Neural cell (in vitro differentiated cells): ENCODE measurements around the gene DCLK3. TPM values are rescaled to one million over a fixed set of nuclear protein-coding genes. Genes with fewer than 3 reads are reported as not detected.

ENCODE experiments used
- H2AFZ ChIP-seq: fragments of 200-600, 300-800 bp; sonication (generic), shearing (Covaris generic); 2 replicates; pipeline ENCODE4 v1.6.0; 2014; ENCODE audit warnings: low read depth, mild to moderate bottlenecking, antibody characterized with exemption, low read length, moderate library complexity
- H3F3A ChIP-seq: fragments of 200-600 bp; shearing (Covaris generic); 2 replicates; pipeline ENCODE4 v1.6.1; 2016; ENCODE audit warnings: mild to moderate bottlenecking, moderate library complexity, mixed read lengths, antibody characterized with exemption, low read length; ENCODE audit not compliant: insufficient read depth, poor library complexity, severe bottlenecking
- H3K27ac ChIP-seq: fragments of 200-600, 300-800 bp; sonication (generic), shearing (Covaris generic); 2 replicates; pipeline ENCODE4 v1.5.1; 2014; ENCODE audit warnings: mild to moderate bottlenecking, low read length, moderate library complexity
- H3K27me3 ChIP-seq: fragments of 300-800, 200-600 bp; sonication (generic), shearing (Covaris generic); 2 replicates; pipeline ENCODE4 v1.6.0; 2014; ENCODE audit warnings: mild to moderate bottlenecking, low read depth, low read length, moderate library complexity; ENCODE audit not compliant: insufficient read depth
- H3K36me3 ChIP-seq: fragments of 300-800, 200-600 bp; sonication (generic), shearing (Covaris generic); 2 replicates; pipeline ENCODE4 v1.5.1; 2014; ENCODE audit warnings: mild to moderate bottlenecking, antibody characterized with exemption, low read length, moderate library complexity; ENCODE audit not compliant: insufficient read depth
- H3K4me2 ChIP-seq: fragments of 300-800, 200-600 bp; sonication (generic), shearing (Covaris generic); 2 replicates; pipeline ENCODE4 v1.6.0; 2014; ENCODE audit warnings: mild to moderate bottlenecking, low read length
- H3K4me3 ChIP-seq: fragments of 300-800, 200-600 bp; sonication (generic), shearing (Covaris generic); 2 replicates; pipeline ENCODE4 v1.5.1; 2014; ENCODE audit warnings: mild to moderate bottlenecking, low read length, moderate library complexity
- H3K79me2 ChIP-seq: fragments of 200-600 bp; shearing (Covaris generic); replicated peaks from 2 replicates; pipeline ENCODE4 v1.6.0; 2014; ENCODE audit warnings: mild to moderate bottlenecking, low read length, moderate library complexity; ENCODE audit not compliant: insufficient read depth
- H3K9ac ChIP-seq: fragments of 300-800, 200-600 bp; sonication (generic), shearing (Covaris generic); 2 replicates; pipeline ENCODE4 v1.6.1; 2016; ENCODE audit warnings: mild to moderate bottlenecking, low read length, mixed read lengths
- H3K9me2 ChIP-seq: fragments of 200-600 bp; shearing (Covaris generic); 2 replicates; pipeline ENCODE4 v1.6.1; 2016; ENCODE audit warnings: mild to moderate bottlenecking, low read length, mixed read lengths; ENCODE audit not compliant: insufficient read depth
- H3K9me3 ChIP-seq: fragments of 200-600, 300-800 bp; sonication (generic), shearing (Covaris generic); 2 replicates; pipeline ENCODE4 v1.6.1; 2016; ENCODE audit warnings: mild to moderate bottlenecking, mixed run types, low read length, moderate library complexity, mixed read lengths
- H4K20me1 ChIP-seq: fragments of 200-600 bp; shearing (Covaris generic); 2 replicates; pipeline ENCODE4 v1.6.1; 2016; ENCODE audit warnings: mild to moderate bottlenecking, mixed run types; ENCODE audit not compliant: insufficient read depth
- EP300 ChIP-seq: fragments of 450-650 bp; conservative IDR thresholded peaks from 2 replicates; pipeline ENCODE4 v1.6.1; 2014; ENCODE audit warnings: antibody characterized with exemption, mild to moderate bottlenecking, moderate library complexity; ENCODE audit not compliant: poor library complexity, severe bottlenecking
- EZH2 ChIP-seq: fragments of 200-600, 300-800 bp; shearing (Covaris generic), sonication (generic); IDR thresholded peaks from 2 replicates; pipeline ENCODE4 v1.6.1; 2014; ENCODE audit warnings: antibody characterized with exemption, low read length, borderline replicate concordance, mild to moderate bottlenecking; ENCODE audit not compliant: insufficient read depth, poor library complexity, severe bottlenecking
- MXI1 ChIP-seq: fragments of 450-650 bp; conservative IDR thresholded peaks from 2 replicates; pipeline ENCODE4 v1.6.1; 2014; ENCODE audit warnings: antibody characterized with exemption, mild to moderate bottlenecking; ENCODE audit not compliant: poor library complexity, severe bottlenecking
- POLR2AphosphoS5 ChIP-seq: IDR thresholded peaks from 2 replicates; pipeline ENCODE4 v1.6.1; 2012
- RAD21 ChIP-seq: fragments of 450-650 bp; conservative IDR thresholded peaks from 2 replicates; pipeline ENCODE4 v1.6.1; 2014; ENCODE audit warnings: antibody characterized with exemption, mild to moderate bottlenecking, moderate library complexity
- REST ChIP-seq: IDR thresholded peaks from 2 replicates; pipeline ENCODE4 v1.6.1; 2012; ENCODE audit warnings: borderline replicate concordance
- SMC3 ChIP-seq: fragments of 450-650 bp; conservative IDR thresholded peaks from 2 replicates; pipeline ENCODE4 v1.6.1; 2014; ENCODE audit warnings: antibody characterized with exemption, mild to moderate bottlenecking, moderate library complexity; ENCODE audit not compliant: poor library complexity
- polyA plus RNA-seq: library from polyadenylated mRNA; depleted of rRNA; stranded (reverse); fragments of >200 nt; gene quantifications from 2 replicates; pipeline ENCODE4 v1.2.3, GENCODE V29; 2014
- TF ChIP-seq, protein P1 (sequence below): fragments of 450-650 bp; IDR thresholded peaks from 2 replicates; pipeline ENCODE4 v1.5.1; 2014; ENCODE audit warnings: antibody characterized with exemption, mild to moderate bottlenecking, moderate library complexity; ENCODE audit not compliant: poor library complexity, severe bottlenecking

DCLK3 gene
- polyA plus RNA-seq, 1 donor from 2014 or later: 1.5 TPM

- H3F3A ChIP-seq: no peaks in the 10 kb centered on the region
- H3K27ac ChIP-seq: no peak overlapping the region
- H3K4me2 ChIP-seq: no peak overlapping the region
- no peak overlapping the region for H2AFZ ChIP-seq
- no peaks in the 10 kb centered on the region for H3K36me3 ChIP-seq
- no peaks in the 10 kb centered on the region for H3K79me2 ChIP-seq
- no peak overlapping the region for H3K9ac ChIP-seq
- no peak overlapping the region for H3K4me3 ChIP-seq
- no peak for TF ChIP-seq REST
- TF ChIP-seq, protein P1, sequence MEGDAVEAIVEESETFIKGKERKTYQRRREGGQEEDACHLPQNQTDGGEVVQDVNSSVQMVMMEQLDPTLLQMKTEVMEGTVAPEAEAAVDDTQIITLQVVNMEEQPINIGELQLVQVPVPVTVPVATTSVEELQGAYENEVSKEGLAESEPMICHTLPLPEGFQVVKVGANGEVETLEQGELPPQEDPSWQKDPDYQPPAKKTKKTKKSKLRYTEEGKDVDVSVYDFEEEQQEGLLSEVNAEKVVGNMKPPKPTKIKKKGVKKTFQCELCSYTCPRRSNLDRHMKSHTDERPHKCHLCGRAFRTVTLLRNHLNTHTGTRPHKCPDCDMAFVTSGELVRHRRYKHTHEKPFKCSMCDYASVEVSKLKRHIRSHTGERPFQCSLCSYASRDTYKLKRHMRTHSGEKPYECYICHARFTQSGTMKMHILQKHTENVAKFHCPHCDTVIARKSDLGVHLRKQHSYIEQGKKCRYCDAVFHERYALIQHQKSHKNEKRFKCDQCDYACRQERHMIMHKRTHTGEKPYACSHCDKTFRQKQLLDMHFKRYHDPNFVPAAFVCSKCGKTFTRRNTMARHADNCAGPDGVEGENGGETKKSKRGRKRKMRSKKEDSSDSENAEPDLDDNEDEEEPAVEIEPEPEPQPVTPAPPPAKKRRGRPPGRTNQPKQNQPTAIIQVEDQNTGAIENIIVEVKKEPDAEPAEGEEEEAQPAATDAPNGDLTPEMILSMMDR: no peak
- TF ChIP-seq SMC3: no peak
- no peak for TF ChIP-seq EZH2
- no peak for TF ChIP-seq POLR2AphosphoS5
- TF ChIP-seq MXI1: no peak
- no peak for TF ChIP-seq RAD21
- no peak for TF ChIP-seq EP300
- no peaks in the 10 kb centered on the region for H3K9me2 ChIP-seq
- no peaks in the 10 kb centered on the region for H4K20me1 ChIP-seq
- peaks cover 9% of the 10 kb centered on the region for H3K9me3 ChIP-seq
- no peaks in the 10 kb centered on the region for H3K27me3 ChIP-seq
Observed at GRCh38 chr3:36695769-36696137, 68.6 kb downstream of the DCLK3 start.

DNA sequence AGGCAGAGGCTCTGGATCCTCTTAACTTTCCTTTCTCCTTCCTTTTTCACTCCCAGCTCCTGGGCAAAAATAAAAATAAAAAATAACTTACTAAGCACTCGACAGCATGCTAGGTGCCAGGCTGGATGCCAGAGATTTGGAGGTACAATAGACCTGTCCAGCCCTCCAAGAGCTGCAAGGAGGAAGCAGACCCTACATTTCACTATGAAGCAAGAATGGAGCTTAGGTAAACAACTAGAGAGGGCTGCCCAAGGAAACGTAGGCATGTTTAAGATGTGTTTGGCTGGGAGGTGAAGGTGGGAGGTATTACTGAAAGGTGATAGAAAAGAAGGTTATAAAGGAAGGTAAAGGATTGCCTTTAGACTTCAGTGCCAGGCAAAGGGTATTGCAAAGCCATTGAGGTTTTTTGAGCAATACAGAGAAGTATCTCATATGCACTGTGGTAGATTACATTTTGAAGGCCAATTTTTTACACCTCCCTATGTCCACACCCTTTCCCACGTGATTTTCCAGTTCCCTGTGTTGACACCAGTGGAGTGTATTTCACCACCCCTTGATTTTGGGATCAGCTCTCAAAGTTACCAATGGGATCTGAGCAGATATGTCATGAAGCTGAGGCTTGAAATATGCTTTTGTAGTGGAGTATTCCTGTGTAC is 69.1 kb downstream of the DCLK3 start:
- H3K4me3 ChIP-seq: no peak overlapping the region
- no peaks in the 10 kb centered on the region for H3F3A ChIP-seq
- H4K20me1 ChIP-seq: no peaks in the 10 kb centered on the region
- no peak overlapping the region for H3K27ac ChIP-seq
- peaks cover 9% of the 10 kb centered on the region for H3K9me3 ChIP-seq
- no peaks in the 10 kb centered on the region for H3K27me3 ChIP-seq
- H3K9me2 ChIP-seq: no peaks in the 10 kb centered on the region
- H2AFZ ChIP-seq: no peak overlapping the region
- no peaks in the 10 kb centered on the region for H3K36me3 ChIP-seq
- H3K4me2 ChIP-seq: no peak overlapping the region
- no peak overlapping the region for H3K9ac ChIP-seq
- H3K79me2 ChIP-seq: no peaks in the 10 kb centered on the region
- TF ChIP-seq EZH2 (no peak), REST (no peak), POLR2AphosphoS5 (no peak), EP300 (no peak), RAD21 (no peak)
- TF ChIP-seq, protein P1: no peak
